Uterus (tissue), 4 donors: ENCODE results near the gene P2RX7. TPM values are rescaled to one million over a fixed set of nuclear protein-coding genes. Genes with fewer than 3 reads are reported as not detected.
A peak's percentile ranks its signal among the peaks of the same experiment; 100 is the strongest.

Experiments used
- DNase-seq, 2 donors: peaks; one replicate each; pipeline ENCODE4 v3.0.0-alpha.2; 2019 to 2020
- H3K27ac ChIP-seq, 2 donors: fragments of 200-600 bp; sonication (generic); 1 replicate in 1 of 2; 2 replicates in 1 of 2; pipeline ENCODE4 v1.5.1; 2016 to 2018
- H3K27me3 ChIP-seq, 2 donors: fragments of 200-600 bp; sonication (generic); one replicate each; pipeline ENCODE4 v1.5.1; 2018 to 2019; ENCODE audit warnings: control low read depth in 1 of 2
- H3K36me3 ChIP-seq, 2 donors: fragments of 200-600 bp; sonication (generic); one replicate each; pipeline ENCODE4 v1.5.1; 2019; ENCODE audit warnings: control low read depth in 1 of 2
- H3K4me1 ChIP-seq, 2 donors: fragments of 200-600 bp; sonication (generic); one replicate each; pipeline ENCODE4 v1.5.1; 2018 to 2019; ENCODE audit warnings: control low read depth in 1 of 2
- H3K4me3 ChIP-seq, 2 donors: fragments of 200-600 bp; sonication (generic); 1 replicate in 1 of 2; 2 replicates in 1 of 2; pipeline ENCODE4 v1.5.1; 2018 to 2019; ENCODE audit warnings: mild to moderate bottlenecking in 1 of 2
- H3K9me3 ChIP-seq, 2 donors: fragments of 200-600 bp; sonication (generic); one replicate each; pipeline ENCODE4 v1.5.1; 2019; ENCODE audit warnings: control low read depth in 1 of 2
- POLR2A ChIP-seq, 2 donors: fragments of 450-650 bp; IDR thresholded peaks; one replicate each; pipeline ENCODE4 v1.6.1; 2016; ENCODE audit warnings: antibody characterized with exemption in 2 of 2, mild to moderate bottlenecking in 1 of 2, moderate library complexity in 1 of 2
- intact Hi-C: fragments of 100-400 bp; cut with DNase I; formaldehyde crosslinking; loops from one replicate; pipeline ENCODE4 v1.15.1; 2023; ENCODE audit warnings: low total_unique reads
- total RNA-seq, 4 donors: library from RNA; depleted of rRNA in 3 of 4; stranded (reverse); fragments of >200 nt in 3 of 4; gene quantifications; one replicate each; pipeline versions ENCODE4 v1.1.0 to v1.2.4, GENCODE V29; 2014 to 2023
- TF ChIP-seq, protein P1 (sequence below), 4 experiments: fragments of 200-600 bp in 2 of 4; fragments of 450-650 bp in 2 of 4; sonication (generic) in 2 of 4; IDR thresholded peaks; one replicate each; pipeline ENCODE4 v1.5.1; 2016 to 2019; ENCODE audit warnings: antibody characterized with exemption in 4 of 4, mild to moderate bottlenecking in 2 of 4, moderate library complexity in 1 of 4
- donor health status: DM: yes; HTN: yes; CAD: no.

The P2RX7 gene
- total RNA-seq, 4 donors from 2014 or later = 1.0 to 7.7 (median 3.1) TPM

GRCh38 chr12:121127501-121127900 is 5.2 kb upstream of the P2RX7 start:
- no peaks in the 10 kb centered on the region for H3K27me3 ChIP-seq
- H3K36me3 ChIP-seq = no peaks in the 10 kb centered on the region
- no peak for DNase-seq
- TF ChIP-seq, protein P1, sequence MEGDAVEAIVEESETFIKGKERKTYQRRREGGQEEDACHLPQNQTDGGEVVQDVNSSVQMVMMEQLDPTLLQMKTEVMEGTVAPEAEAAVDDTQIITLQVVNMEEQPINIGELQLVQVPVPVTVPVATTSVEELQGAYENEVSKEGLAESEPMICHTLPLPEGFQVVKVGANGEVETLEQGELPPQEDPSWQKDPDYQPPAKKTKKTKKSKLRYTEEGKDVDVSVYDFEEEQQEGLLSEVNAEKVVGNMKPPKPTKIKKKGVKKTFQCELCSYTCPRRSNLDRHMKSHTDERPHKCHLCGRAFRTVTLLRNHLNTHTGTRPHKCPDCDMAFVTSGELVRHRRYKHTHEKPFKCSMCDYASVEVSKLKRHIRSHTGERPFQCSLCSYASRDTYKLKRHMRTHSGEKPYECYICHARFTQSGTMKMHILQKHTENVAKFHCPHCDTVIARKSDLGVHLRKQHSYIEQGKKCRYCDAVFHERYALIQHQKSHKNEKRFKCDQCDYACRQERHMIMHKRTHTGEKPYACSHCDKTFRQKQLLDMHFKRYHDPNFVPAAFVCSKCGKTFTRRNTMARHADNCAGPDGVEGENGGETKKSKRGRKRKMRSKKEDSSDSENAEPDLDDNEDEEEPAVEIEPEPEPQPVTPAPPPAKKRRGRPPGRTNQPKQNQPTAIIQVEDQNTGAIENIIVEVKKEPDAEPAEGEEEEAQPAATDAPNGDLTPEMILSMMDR (IDR thresholded peaks at IDR 0.05) = no peak
- no peak for TF ChIP-seq POLR2A (IDR thresholded peaks at IDR 0.05)
- H3K27ac ChIP-seq = no peak overlapping the region
- no peaks in the 10 kb centered on the region for H3K9me3 ChIP-seq
- H3K4me1 ChIP-seq = no peaks in the 10 kb centered on the region
- H3K4me3 ChIP-seq = no peak overlapping the region
- intact Hi-C loops = no loop called here

- no peaks in the 10 kb centered on the region for H3K36me3 ChIP-seq
- peak overlapping the region; percentile 44 to 82 for H3K27ac ChIP-seq
- no peaks in the 10 kb centered on the region for H3K27me3 ChIP-seq
- no peak for TF ChIP-seq POLR2A (IDR thresholded peaks at IDR 0.05)
- DNase-seq = peak; percentile 76 to 77
- intact Hi-C loops = no loop called here
- H3K9me3 ChIP-seq = no peaks in the 10 kb centered on the region
- H3K4me1 ChIP-seq = no peaks in the 10 kb centered on the region
- H3K4me3 ChIP-seq = peak overlapping the region in 1 of 2 donors; percentile 19
Observed at GRCh38 chr12:121128908-121129810, 3.5 kb upstream of the P2RX7 start.

GRCh38 chr12:121129811-121130147 is 2.9 kb upstream of the P2RX7 start:
- no peaks in the 10 kb centered on the region for H3K9me3 ChIP-seq
- H3K4me1 ChIP-seq = no peaks in the 10 kb centered on the region
- H3K27me3 ChIP-seq = no peaks in the 10 kb centered on the region
- no peak overlapping the region for H3K4me3 ChIP-seq
- TF ChIP-seq POLR2A (IDR thresholded peaks at IDR 0.05) = no peak
- H3K27ac ChIP-seq = peak overlapping the region; percentile 44 to 82
- intact Hi-C loops = no loop called here
- no peaks in the 10 kb centered on the region for H3K36me3 ChIP-seq
- no peak for DNase-seq

DNA sequence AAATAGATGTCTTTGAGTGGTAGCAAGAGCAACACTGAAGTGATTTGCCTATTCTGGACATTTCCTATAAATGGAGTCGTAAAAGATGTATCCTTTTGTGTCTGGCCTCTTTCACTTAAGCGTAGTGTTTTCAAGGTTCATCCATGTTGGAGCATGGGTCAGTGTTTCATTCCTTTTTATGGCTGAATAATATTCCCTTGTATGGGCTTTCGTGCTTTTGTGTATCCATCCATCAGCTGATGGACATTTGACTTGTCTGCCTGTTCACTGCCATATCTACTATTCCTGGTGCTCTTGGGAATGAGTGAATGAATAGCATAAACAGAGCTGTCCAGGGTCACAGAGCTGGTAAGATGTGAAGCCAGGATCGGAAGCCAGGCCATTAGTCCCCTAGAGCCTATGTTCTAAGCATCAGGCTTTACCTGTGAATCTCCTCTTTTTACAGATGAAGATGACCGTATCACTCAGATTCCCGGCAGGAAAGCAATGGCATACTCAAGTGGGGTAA is 1.8 kb upstream of the P2RX7 start:
- Histone ChIP-seq H3K27ac (peak overlapping the region; percentile 72 to 77), H3K4me1 (no peaks in the 10 kb centered on the region), H3K36me3 (no peaks in the 10 kb centered on the region), H3K4me3 (no peak overlapping the region), H3K9me3 (no peaks in the 10 kb centered on the region), H3K27me3 (no peaks in the 10 kb centered on the region)
- intact Hi-C loops = no loop called here
- DNase-seq = no peak
- TF ChIP-seq, protein P1 (IDR thresholded peaks at IDR 0.05) = no peak
- TF ChIP-seq POLR2A (IDR thresholded peaks at IDR 0.05) = no peak

- Histone ChIP-seq H3K27ac (peak overlapping the region; percentile 72 to 77), H3K27me3 (no peaks in the 10 kb centered on the region), H3K4me3 (no peak overlapping the region), H3K36me3 (no peaks in the 10 kb centered on the region), H3K9me3 (no peaks in the 10 kb centered on the region), H3K4me1 (no peaks in the 10 kb centered on the region)
- TF ChIP-seq POLR2A (IDR thresholded peaks at IDR 0.05) = no peak
- TF ChIP-seq, protein P1 (IDR thresholded peaks at IDR 0.05) = no peak
- intact Hi-C loops = no loop called here
- no peak for DNase-seq
Observed at GRCh38 chr12:121131941-121132341, 735 bp upstream of the P2RX7 start.

GRCh38 chr12:121133838-121134237 is 1.2 kb downstream of the P2RX7 start:
- Histone ChIP-seq H3K4me1 (no peaks in the 10 kb centered on the region), H3K4me3 (peak overlapping the region in 1 of 2 donors; percentile 46), H3K27ac (peak overlapping the region; percentile 72 to 77), H3K9me3 (no peaks in the 10 kb centered on the region), H3K27me3 (no peaks in the 10 kb centered on the region), H3K36me3 (no peaks in the 10 kb centered on the region)
- TF ChIP-seq, protein P1 (IDR thresholded peaks at IDR 0.05) = no peak
- TF ChIP-seq POLR2A (IDR thresholded peaks at IDR 0.05) = no peak
- no peak for DNase-seq
- intact Hi-C loops = no loop called here
